Measurements from ENCODE around the gene CEACAM21. TPM values are rescaled to one million over a fixed set of nuclear protein-coding genes. Genes with fewer than 3 reads are reported as not detected.

CEACAM21 gene
- total RNA-seq, 4 donors from 2014 or later, result 0.56 to 34.8 (median 2.6) TPM; not detected in 1

DNA sequence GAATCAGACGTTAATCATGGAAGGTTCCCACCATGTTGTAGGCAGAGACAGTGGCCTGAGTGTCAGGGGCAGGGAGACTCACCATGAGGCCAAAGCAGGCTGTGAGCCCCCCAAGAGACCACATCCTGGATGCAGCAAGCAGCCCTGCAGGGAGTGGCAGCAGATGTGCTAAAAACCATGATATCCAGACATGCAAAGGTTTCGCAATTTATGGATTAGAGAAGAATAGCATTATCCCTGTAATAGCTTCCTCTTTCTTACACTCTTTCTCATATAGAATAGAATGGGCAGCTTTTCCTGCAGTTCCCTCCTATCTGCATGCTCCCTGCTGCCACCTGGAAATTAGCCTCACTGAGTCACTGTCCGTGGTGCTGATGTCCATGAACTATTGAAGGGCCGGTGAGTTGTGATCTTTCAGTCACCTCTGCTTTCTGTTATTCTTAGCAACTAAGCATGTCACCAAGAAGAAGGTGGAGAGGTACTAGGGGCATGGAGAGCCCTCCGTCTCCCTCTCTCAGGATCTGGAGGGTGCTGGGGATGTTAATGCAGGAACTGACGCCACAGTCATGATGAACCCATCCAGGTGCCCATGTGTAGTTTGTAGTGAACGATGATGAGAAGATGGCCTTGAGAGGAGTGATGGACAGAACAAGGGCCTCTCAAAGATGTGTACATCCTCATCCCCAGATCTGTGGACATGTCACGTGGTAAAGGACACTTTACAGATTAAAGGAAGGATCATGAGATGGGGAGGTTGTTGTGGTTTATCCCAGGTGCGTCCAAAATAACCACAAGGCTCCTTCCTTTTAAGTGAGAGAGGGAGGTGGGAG lies 41.0 kb downstream of the CEACAM21 start:
- intact Hi-C loops (cut with DNase I), result no loop called here
- WGBS, 2 donors, result 30 to 33% methylated on average over 9 of the region's 9 CpGs
- no peaks in the 10 kb centered on the region for H3K27me3 ChIP-seq
- no peak overlapping the region for H3K27ac ChIP-seq
- no peaks in the 10 kb centered on the region for H3K4me1 ChIP-seq
- H3K36me3 ChIP-seq, result no peaks in the 10 kb centered on the region
- no peak for TF ChIP-seq CTCF (IDR thresholded peaks at IDR 0.05)
- TF ChIP-seq POLR2A (IDR thresholded peaks at IDR 0.05), result no peak
- DNase-seq, result no peak
- H3K4me3 ChIP-seq (replicated peaks in 1 of 3), result no peak overlapping the region
- no peaks in the 10 kb centered on the region for H3K9me3 ChIP-seq

GRCh38 chr19:41617941-41618730 lies 42.2 kb downstream of the CEACAM21 start:
- H3K27me3 ChIP-seq, result no peaks in the 10 kb centered on the region
- H3K4me3 ChIP-seq (replicated peaks in 1 of 3), result no peak overlapping the region
- no peaks in the 10 kb centered on the region for H3K9me3 ChIP-seq
- H3K36me3 ChIP-seq, result no peaks in the 10 kb centered on the region
- WGBS, 2 donors, result 60 to 86% methylated on average over 6 to 9 of the region's 9 CpGs
- H3K27ac ChIP-seq, result no peak overlapping the region
- intact Hi-C loops (cut with DNase I), result no loop called here
- no peak for DNase-seq
- TF ChIP-seq POLR2A (IDR thresholded peaks at IDR 0.05), result no peak
- no peak for TF ChIP-seq CTCF (IDR thresholded peaks at IDR 0.05)
- H3K4me1 ChIP-seq, result no peaks in the 10 kb centered on the region

DNA sequence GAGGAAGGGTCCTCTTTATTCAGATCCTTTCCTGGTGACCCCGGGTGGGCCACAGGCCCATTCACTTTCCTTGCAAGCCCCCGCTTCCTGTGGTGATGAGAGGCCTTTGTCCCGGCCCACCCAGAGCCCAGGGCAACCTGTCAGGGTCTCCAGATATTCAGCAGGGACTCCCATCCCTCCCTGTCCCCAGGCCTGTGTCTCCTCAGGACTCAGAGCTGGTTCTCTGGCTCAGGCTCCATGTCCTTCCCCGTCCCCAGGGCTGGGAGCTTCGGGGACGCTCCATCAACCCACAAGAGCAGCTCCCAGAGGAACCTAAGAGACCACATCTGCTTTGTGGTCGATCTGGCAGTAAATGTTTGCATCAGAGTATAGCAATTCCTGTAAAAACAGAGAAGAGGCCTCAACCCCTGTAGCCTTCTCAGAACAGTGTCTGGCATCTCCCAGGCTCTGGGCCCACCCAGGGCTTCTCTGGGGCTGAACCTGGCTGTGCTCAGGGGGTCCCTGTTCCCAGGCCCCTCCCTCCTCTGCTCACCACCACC lies 43.1 kb downstream of the CEACAM21 start:
- Histone ChIP-seq H3K36me3 (no peaks in the 10 kb centered on the region), H3K27ac (no peak overlapping the region), H3K4me1 (no peaks in the 10 kb centered on the region), H3K9me3 (no peaks in the 10 kb centered on the region), H3K4me3 (replicated peaks in 1 of 3) (no peak overlapping the region), H3K27me3 (no peaks in the 10 kb centered on the region)
- intact Hi-C loops (cut with DNase I), result no loop called here
- DNase-seq, result no peak
- TF ChIP-seq CTCF (IDR thresholded peaks at IDR 0.05), result no peak
- TF ChIP-seq POLR2A (IDR thresholded peaks at IDR 0.05), result no peak
- 46 to 50% methylated on average over 4 to 7 of the region's 7 CpGs for WGBS, 2 donors

- no peaks in the 10 kb centered on the region for H3K4me1 ChIP-seq
- intact Hi-C loops (cut with DNase I), result no loop called here
- H3K27ac ChIP-seq, result no peak overlapping the region
- no peak overlapping the region for H3K4me3 ChIP-seq (replicated peaks in 1 of 3)
- H3K9me3 ChIP-seq, result no peaks in the 10 kb centered on the region
- TF ChIP-seq CTCF (IDR thresholded peaks at IDR 0.05), result no peak
- TF ChIP-seq POLR2A (IDR thresholded peaks at IDR 0.05), result no peak
- no peaks in the 10 kb centered on the region for H3K27me3 ChIP-seq
- WGBS, 2 donors, result 58 to 73% methylated on average over 4 to 5 of the region's 5 CpGs
- no peaks in the 10 kb centered on the region for H3K36me3 ChIP-seq
- DNase-seq, result no peak
These were observed 44.2 kb downstream of the CEACAM21 start for GRCh38 chr19:41620171-41620570.
